Endothelial cell of umbilical vein (primary cell): ENCODE data around the gene FARP1.

ENCODE experiments used
- CTCF ChIP-seq, 2 donors: IDR thresholded peaks; 1 replicate in 1 of 2; 2 replicates in 1 of 2; pipeline ENCODE4 v1.5.1; 2011; ENCODE audit warnings: low read length in 2 of 2, mild to moderate bottlenecking in 2 of 2, moderate library complexity in 2 of 2, control low read depth in 1 of 2, inconsistent platforms in 1 of 2, low read depth in 1 of 2; ENCODE audit not compliant: insufficient read depth in 1 of 2; ENCODE audit errors: extremely low read depth in 1 of 2
- EZH2 ChIP-seq: IDR thresholded peaks from 2 replicates; pipeline ENCODE4 v1.6.1; 2012; ENCODE audit warnings: borderline replicate concordance, low read depth, mild to moderate bottlenecking, moderate library complexity, low read length, inconsistent platforms; ENCODE audit not compliant: severe bottlenecking
- JUN ChIP-seq: IDR thresholded peaks from 2 replicates; pipeline ENCODE4 v1.6.1; 2011; ENCODE audit warnings: borderline replicate concordance, low read depth; ENCODE audit not compliant: insufficient read length, insufficient read depth
- MAX ChIP-seq: IDR thresholded peaks from 2 replicates; pipeline ENCODE4 v1.6.1; 2011; ENCODE audit not compliant: insufficient read depth, insufficient read length
- MYC ChIP-seq: IDR thresholded peaks from one replicate; pipeline ENCODE4 v1.6.1; 2011; ENCODE audit warnings: mild to moderate bottlenecking, low read depth, low read length
- POLR2A ChIP-seq: IDR thresholded peaks from 2 replicates; pipeline ENCODE4 v1.6.1; 2012; ENCODE audit warnings: low read depth, mild to moderate bottlenecking, control low read depth, low read length
- POLR2AphosphoS5 ChIP-seq: IDR thresholded peaks from 2 replicates; pipeline ENCODE4 v1.6.1; 2012; ENCODE audit warnings: low read depth, mild to moderate bottlenecking, control low read depth, low read length, moderate library complexity; ENCODE audit not compliant: insufficient read depth

- TF ChIP-seq CTCF (IDR thresholded peaks at IDR 0.05; ENCODE audit: extremely low read depth in 1 of 2, insufficient read depth in 1 of 2, low read depth in 1 of 2, low read length in 2 of 2), result no peak
- TF ChIP-seq MAX, result no peak
- no peak for TF ChIP-seq POLR2A
- no peak for TF ChIP-seq MYC
- no peak for TF ChIP-seq EZH2
- no peak for TF ChIP-seq POLR2AphosphoS5
- no peak for TF ChIP-seq JUN
Measured at GRCh38 chr13:98171900-98172589, 29.2 kb downstream of the FARP1 start.
